Measurements from ENCODE around the gene HEMGN.

DNA sequence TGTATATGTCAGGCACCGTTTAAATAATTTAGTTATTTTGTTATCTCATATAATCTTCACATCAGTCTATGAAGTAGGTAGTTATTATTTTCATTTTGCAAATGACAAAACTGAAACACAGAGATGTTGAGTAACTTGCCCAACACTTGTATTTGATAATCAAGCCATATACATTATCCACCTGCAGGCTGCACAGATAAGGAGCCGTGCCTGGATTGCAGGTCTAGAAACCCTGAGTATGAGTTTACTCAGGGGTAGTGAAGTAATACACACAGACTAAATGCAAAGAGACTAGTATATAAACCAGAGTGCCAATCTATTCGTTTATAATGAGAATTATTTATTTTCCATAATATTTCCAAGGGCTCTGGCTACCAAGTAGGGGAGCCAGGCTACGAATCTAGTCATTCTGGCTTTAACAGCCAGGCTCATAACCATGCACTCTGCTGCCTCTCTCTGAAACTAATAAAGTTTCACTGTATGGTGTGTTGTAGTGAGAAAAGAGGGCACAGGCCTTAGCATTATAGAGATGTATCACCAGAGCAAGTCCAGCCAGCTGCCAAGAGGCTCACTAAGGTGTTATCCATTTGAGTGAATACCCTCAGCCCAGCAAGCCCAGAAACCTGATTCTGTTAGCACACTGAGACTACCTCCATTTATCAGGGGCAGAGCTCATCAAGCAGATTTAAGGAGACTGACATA, 4.5 kb downstream of the HEMGN start:
- TF ChIP-seq, protein P1, sequence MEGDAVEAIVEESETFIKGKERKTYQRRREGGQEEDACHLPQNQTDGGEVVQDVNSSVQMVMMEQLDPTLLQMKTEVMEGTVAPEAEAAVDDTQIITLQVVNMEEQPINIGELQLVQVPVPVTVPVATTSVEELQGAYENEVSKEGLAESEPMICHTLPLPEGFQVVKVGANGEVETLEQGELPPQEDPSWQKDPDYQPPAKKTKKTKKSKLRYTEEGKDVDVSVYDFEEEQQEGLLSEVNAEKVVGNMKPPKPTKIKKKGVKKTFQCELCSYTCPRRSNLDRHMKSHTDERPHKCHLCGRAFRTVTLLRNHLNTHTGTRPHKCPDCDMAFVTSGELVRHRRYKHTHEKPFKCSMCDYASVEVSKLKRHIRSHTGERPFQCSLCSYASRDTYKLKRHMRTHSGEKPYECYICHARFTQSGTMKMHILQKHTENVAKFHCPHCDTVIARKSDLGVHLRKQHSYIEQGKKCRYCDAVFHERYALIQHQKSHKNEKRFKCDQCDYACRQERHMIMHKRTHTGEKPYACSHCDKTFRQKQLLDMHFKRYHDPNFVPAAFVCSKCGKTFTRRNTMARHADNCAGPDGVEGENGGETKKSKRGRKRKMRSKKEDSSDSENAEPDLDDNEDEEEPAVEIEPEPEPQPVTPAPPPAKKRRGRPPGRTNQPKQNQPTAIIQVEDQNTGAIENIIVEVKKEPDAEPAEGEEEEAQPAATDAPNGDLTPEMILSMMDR (IDR thresholded peaks at IDR 0.05), result no peak
- no peak for TF ChIP-seq POLR2A (IDR thresholded peaks at IDR 0.05)
